ENCODE results near the gene NR3C2.

NR3C2 gene

GRCh38 chr4:148159793-148160192 is 282.4 kb downstream of the NR3C2 start:
- in situ Hi-C loops (cut with HindIII; ENCODE audit: low sequenced_read_pairs), result no loop called here
- no peak for DNase-seq (ENCODE audit: low read depth)

DNA sequence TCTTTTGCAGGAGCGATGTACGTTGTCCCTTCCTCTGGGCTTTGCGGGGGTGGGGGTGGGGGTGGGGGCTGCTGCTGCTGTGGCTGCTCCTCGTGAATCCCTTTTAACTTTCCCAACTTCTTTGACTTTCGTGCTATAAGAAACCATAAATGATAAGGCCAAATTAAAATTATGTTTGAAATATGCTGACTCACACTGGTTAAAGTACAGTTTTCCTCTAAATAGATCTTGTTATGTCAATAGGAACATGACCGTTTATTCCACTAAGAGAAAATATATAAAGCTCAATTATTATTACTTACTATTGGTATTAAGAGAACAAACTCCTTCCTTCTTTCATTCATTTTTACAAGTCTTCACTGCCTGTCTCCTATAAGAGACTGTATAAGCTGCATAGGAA is 287.4 kb downstream of the NR3C2 start:
- DNase-seq (ENCODE audit: low read depth), result no peak
- H3K4me3 ChIP-seq (ENCODE audit: low read depth, low read length), result no peak overlapping the region
- TF ChIP-seq CTCF (IDR thresholded peaks at IDR 0.05; ENCODE audit: low read depth, low read length, missing control alignments), result no peak
- in situ Hi-C loops (cut with HindIII; ENCODE audit: low sequenced_read_pairs), result no loop called here

More at GRCh38 chr4:148159793-148160192, 282.4 kb downstream of the NR3C2 start:
- no peak for TF ChIP-seq CTCF (IDR thresholded peaks at IDR 0.05; ENCODE audit: low read depth, low read length, missing control alignments)
- H3K4me3 ChIP-seq (ENCODE audit: low read depth, low read length), result no peak overlapping the region

DNA sequence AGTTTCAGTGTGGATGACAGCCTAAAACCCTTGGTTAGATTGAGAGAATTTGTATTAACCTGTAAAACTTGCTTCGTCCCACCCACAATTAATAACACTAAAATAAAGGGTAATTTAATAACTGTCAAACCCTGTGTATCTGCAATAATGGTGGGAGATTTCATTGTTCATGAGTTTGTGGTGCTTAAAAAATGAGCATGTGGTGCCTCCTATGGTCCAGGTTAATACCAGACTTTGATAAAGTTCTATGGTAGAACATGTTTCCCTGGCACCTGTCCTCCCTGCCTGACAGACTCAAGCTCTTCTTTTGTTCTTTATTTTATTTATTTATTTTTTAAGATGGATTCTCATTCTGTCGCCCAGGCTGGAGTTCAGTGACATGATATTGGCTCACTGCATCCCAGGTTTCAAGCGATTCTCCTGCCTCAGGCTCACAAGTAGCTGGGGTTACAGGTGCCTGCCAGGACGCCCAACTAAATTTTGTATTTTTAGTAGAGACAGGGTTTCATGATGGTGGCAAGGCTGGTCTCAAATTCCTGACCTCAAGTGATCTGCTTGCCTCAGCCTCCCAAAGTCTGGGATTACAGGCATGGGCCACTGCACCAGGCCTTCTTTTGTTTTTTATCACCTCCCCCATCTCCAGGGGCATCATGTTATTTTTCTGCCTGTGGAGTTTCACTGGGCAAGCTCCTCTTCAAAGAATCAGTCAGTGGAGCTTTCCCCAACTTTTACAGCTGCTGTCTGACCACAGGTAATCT is 289.2 kb downstream of the NR3C2 start:
- TF ChIP-seq CTCF (IDR thresholded peaks at IDR 0.05; ENCODE audit: low read depth, low read length, missing control alignments), result peak; percentile 2
- H3K4me3 ChIP-seq (ENCODE audit: low read depth, low read length), result no peak overlapping the region
- DNase-seq (ENCODE audit: low read depth), result no peak
- in situ Hi-C loops (cut with HindIII; ENCODE audit: low sequenced_read_pairs), result no loop called here

DNA sequence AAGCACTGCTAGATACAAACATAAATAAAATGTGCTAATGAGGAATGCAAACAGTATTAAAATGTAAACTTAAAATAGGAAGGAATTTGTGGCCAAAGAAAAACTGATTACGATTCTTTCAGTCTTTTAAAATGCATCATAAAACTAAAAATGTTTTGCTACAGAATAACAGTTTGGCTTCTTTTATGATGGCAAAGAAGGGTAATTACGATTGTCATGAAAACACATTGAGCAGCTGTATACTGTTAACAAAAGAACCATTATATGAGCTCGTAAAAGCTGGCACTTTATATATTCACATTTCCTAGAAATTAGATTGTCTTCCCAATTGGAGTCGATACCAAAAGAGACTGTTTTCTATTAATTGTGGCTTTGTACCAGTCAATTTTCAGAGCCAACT is 290.4 kb downstream of the NR3C2 start:
- DNase-seq (ENCODE audit: low read depth), result no peak

GRCh38 chr4:148145475-148145874 is 296.7 kb downstream of the NR3C2 start:
- TF ChIP-seq CTCF (IDR thresholded peaks at IDR 0.05; ENCODE audit: low read depth, low read length, missing control alignments), result no peak
- in situ Hi-C loops (cut with HindIII; ENCODE audit: low sequenced_read_pairs), result no loop called here
- no peak overlapping the region for H3K4me3 ChIP-seq (ENCODE audit: low read depth, low read length)
- no peak for DNase-seq (ENCODE audit: low read depth)

More for the DNA sequence above, 290.4 kb downstream of the NR3C2 start:
- in situ Hi-C loops (cut with HindIII; ENCODE audit: low sequenced_read_pairs), result no loop called here
- TF ChIP-seq CTCF (IDR thresholded peaks at IDR 0.05; ENCODE audit: low read depth, low read length, missing control alignments), result no peak
- no peak overlapping the region for H3K4me3 ChIP-seq (ENCODE audit: low read depth, low read length)

DNA sequence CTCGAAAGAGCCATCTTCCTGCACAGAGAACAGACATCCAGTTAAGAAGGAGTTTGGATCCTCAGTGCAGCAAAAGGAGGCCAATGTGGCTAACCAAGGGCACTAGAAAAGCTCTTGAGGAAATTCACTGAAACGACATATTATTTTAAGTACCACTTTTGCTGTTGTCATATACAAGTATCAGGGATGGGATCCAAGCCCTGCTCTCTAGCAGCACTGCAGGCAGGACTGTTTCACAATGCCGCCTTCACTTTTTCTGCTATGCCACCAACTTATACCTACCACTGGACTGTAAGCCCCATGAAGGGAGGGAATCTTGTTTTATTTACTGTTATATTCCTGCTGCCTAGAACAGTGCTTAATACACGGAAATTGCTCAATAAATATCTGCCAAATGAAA is 299.0 kb downstream of the NR3C2 start:
- no peak overlapping the region for H3K4me3 ChIP-seq (ENCODE audit: low read depth, low read length)
- in situ Hi-C loops (cut with HindIII; ENCODE audit: low sequenced_read_pairs), result no loop called here
- no peak for TF ChIP-seq CTCF (IDR thresholded peaks at IDR 0.05; ENCODE audit: low read depth, low read length, missing control alignments)
- no peak for DNase-seq (ENCODE audit: low read depth)

Measured in astrocyte of the cerebellum (primary cell).